NCI-H1694 treated with DMSO at 0.1 percent for 48 hours (cell line): ENCODE measurements around the gene EME1.

ENCODE experiments used
- DNase-seq: peaks from one replicate; lab custom pipeline; 2025; lab: John Stamatoyannopoulos, UW

Gene EME1

GRCh38 chr17:50363217-50364060 lies 9.6 kb upstream of the EME1 start:
- DNase-seq = no peak

DNA sequence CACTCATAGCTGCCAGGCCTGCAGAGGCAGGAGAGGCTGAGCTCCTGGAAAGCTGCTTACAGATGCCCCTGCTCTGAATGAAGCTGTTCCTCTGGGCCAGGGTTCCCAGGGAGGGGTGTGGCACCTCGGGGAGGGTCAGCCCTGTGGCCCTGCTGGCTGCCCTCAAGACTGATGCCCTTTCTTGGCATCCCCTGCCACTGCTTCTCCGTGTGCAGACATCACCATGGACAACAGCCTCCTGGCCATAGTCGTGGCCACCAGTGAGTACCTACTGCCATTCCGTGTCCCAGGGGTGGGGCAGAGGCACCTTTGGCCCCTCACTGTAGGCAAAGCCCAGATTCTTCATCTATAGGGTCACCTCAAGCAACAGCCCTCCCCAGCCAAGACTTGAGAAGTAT lies 9.0 kb upstream of the EME1 start:
- no peak for DNase-seq

- no peak for DNase-seq
Observed at GRCh38 chr17:50364715-50365114, 8.3 kb upstream of the EME1 start.

DNA sequence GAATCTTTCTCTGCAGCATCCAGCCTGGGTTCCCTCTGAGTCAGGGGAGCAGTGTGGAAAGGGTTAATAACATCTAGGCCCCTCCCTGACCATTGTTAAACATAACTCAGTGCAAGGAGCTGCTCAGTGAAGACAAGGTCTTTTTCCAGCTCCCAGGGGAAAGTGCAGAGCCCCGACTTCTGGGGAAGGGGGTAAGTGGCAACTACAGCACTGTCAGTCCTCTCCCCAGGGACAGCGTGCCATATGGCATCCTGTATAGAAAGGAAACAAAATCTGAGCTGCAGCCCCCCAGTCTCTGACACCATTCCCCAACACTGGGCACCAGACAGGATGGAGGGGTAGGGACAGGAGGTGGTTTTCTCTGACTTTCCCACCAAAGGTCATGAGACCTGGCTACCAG lies 7.9 kb upstream of the EME1 start:
- DNase-seq = peak; percentile 17

DNA sequence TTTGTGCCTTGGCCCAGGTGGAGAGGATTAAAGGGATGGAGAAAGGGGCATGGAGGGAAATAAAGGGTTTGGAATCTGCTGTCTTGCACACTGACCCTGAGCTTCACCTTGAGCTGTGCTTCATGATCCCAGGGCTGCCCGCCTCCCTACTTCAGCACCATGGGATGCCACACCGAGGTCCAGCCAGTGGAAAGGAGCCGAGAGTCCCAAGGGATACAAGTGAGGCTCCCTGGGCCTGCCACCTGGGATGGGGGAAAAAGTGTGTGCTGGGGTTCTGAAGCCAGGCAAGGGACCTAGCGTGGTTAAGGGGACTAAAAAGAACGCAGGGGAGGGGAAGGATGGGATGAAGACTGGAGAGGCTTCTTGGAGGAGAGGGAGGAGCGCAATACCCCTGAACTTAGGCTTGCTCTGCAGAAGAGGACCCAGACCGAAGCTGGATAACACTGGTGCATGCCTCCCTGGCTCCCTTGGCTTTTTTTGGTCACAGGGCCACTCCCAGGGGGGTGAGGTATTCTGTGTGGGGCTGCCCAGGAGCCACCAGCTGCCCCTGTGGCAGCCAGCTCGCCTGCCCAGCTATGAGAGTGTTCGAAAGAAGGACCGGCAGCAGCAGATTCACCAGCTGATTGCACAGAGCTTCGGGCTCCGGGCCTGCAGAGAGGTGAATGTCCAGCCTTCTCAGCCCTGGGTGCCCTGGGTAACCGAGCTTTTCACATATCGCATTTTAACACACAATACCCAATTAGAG lies 7.2 kb upstream of the EME1 start:
- no peak for DNase-seq

- no peak for DNase-seq
Observed at GRCh38 chr17:50367401-50367800, 5.6 kb upstream of the EME1 start.

DNA sequence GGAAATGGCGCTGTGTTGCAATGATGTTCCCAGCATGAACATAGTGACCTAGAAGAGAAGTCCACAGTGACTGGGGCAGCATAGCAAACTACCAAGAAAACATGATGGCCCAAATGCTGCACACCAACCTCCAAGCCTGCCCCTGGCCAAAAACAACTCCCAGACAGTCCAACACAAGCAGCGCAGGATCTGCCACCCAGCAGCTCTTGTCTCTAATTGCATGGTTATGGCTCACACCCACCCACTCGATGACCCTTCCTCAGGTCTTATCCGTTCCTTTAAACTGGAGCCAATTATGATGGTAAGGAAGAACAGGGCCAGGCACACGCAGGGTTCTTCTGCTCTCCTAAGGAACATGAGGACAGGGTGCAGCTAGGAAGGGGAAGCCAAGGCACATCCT lies 3.0 kb upstream of the EME1 start:
- no peak for DNase-seq

DNA sequence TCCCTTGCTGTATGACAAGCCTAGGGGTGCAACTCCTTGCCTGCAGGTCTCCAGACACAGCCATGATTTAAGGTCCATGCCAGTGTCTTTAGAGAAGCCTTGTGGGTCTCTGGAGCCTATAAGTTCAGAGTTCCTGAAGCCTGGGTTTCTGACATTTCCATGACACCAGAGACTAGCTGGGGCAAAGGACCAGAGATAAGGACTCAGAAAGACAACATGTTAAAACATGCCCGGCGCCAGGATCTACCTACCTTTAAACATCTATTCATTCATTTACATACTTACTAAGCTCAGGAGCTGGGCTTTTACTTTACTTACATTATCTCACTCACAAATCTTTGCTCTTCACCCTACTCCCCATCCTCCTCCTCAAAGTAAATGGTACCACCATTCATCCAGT lies 1.5 kb upstream of the EME1 start:
- DNase-seq = no peak

DNA sequence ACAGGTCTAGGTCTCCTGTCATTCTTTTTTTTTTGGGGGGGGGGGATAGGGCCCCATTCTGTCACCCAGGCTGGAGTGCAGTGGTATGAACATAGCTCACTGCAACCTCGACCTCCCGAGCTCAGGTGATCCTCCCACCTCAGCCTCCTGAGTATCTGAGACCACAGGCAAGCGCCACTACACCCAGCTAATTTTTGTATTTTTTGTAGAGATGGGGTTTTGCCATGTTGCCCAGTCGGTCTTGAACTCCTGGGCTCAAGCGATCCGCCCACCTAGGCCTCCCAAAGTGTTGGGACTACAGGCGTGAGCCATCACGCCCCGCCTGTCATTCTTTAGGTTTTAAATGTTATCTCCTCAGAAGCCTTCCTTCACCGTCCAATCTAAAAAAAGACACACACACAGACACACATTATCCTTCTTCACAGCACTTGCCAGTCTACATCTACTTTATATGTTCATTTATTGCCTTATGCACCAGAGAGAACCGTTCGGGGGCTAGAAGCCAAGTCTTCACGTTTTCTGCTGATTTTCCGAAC lies 739 bp upstream of the EME1 start:
- no peak for DNase-seq

DNA sequence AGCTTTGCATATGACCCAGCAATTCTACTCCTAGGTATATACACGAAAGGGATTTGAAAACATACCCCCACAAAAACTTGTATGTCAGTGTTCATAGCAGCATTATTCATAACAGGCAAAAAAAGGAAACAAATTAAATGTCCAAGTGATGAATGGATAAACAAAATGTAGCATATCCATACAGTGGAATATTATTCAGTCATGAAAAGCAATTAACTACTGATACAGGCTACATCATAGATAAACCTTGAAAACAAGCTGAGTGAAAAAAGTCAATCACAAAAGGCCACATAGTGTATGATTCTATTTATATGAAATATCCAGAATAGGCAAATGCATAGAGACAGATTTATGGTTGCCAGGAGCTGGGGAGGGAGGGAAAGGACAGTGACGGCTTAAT lies 676 bp downstream of the EME1 start:
- DNase-seq = no peak

DNA sequence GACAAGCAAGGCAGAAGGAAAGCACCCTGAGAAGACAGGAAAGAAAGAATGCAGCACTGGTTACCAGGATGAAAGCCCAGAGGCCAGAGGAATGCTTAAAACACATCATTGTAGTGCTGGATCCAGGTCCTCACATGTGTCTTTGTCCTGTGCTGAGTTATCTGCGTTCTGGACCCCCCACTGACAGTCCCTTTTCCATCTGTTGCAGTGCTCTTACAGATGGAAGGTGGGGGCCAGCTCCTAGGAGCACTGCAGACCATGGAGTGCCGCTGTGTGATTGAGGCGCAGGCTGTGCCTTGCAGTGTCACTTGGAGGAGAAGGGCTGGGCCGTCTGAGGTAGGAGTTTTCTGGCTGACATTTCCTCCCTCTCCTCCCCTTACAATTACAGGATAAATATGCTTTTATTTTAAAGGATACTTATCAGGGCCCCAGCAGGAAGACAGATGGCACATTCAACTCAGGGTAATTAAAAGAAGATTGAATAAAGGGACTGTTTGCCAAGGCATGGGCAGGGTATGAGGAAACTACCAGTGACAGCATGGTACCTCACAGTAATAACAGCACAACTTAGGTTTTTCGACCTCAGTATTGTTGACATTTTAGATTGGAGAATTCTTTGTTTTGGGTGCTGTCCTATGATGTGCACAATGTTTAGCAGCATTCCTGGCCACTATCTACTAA lies 3.0 kb downstream of the EME1 start:
- peak; percentile 82 for DNase-seq

GRCh38 chr17:50379351-50380132 lies 6.5 kb downstream of the EME1 start:
- DNase-seq = no peak

DNA sequence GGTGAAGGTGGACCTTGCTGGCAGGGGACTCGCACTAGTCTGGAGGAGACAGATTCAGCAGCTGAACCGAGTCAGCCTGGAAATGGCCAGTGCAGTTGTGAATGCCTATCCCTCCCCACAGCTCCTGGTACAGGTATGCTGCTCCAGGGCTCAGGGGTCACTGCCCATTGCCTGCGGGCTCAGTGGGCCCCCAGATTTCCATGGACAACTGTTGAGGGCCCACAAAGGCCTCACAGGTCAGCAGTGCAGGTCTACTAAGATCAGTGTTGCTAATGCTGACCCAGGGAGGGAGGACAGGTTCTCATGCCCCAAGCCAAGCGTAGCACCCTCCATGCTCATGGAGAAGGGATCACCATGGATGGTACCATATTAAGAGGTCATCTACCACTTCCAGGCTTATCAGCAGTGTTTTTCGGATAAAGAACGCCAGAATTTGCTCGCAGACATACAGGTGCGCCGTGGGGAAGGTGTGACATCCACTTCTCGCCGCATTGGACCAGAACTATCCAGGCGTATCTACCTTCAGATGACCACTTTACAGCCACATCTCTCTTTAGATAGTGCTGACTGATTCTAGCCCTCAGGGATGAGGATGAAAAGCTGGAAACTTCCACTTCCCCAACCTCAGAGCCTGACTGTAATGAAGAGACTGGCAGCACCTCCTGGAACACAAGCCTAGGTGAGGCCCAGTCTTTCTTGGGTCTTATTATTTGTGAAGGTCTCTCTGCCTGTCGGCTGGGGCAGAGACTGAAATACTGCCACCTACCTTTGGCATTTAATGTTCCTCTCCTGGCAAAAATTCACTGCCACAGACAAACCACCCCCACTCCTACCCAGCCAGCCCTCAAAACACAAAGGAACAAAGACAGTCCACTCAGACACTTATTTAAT lies 7.6 kb downstream of the EME1 start:
- DNase-seq = no peak

DNA sequence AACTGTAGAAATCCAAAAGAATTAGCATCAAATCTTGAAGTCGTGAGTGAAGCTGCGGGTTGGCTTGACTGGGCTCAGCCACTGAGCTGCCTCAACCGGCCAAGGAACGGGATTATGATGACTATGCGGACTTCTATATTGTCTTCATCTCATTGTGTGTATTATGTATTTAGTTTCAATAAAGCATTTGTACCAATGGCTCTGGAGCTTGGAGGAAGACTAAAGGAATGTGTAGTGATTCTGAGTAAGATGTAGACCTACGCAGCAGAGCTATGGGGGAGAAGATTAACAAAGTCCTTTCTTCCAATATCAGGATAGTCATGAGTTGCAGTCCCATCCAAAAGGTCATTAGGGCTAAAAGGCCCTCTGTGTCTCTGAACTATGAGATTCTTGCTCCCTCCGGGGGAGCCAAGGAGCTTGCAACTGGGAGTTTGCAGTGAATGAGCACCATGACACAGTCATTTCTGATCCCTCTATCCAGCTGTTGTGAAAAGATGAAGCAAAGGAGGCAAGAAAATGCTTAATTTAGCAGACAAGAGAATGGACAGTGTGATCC lies 8.3 kb downstream of the EME1 start:
- no peak for DNase-seq

- no peak for DNase-seq
Observed at GRCh38 chr17:50381920-50382319, 8.9 kb downstream of the EME1 start.

GRCh38 chr17:50382931-50383330 lies 9.9 kb downstream of the EME1 start:
- DNase-seq = no peak

DNA sequence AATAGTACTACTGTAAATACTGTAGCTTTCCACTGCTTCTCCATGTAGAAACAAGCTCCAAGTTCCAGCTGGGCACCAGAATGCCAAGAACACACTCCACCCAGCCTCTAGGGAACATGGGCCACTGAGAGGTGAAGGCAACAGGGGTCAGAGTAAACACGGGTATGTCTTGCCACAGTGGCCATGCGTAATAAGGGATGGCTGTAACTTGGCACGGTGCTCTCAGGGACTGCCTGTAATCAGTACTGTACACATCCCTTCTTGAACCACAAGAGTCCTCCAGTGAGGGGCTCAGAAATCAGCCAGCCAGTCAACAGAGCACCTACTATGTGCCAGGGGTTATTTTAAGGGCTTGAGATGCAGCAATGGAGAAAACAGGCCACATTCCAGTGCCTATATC lies 13.5 kb downstream of the EME1 start:
- DNase-seq = no peak

- no peak for DNase-seq
Observed at GRCh38 chr17:50388728-50389127, 15.7 kb downstream of the EME1 start.

DNA sequence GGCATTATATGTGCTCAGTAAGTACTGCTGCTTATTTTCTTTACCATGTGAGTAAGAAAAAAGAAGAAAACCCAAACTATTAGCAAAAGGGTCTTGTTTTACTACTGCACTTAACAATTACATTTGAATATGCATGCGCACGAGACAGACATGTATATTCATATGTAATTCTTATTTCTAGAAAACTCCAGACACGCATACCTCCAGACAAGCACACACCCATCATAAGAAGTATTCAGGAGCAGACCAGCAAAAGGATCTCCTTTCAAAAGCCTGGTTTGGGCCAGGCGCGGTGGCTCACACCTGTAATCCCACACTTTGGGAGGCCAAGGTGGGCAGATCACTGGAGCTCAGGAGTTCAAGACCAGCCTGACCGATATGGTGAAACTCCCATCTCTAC lies 16.5 kb downstream of the EME1 start:
- DNase-seq = no peak

- DNase-seq = no peak
Observed at GRCh38 chr17:50392621-50393020, 19.6 kb downstream of the EME1 start.

DNA sequence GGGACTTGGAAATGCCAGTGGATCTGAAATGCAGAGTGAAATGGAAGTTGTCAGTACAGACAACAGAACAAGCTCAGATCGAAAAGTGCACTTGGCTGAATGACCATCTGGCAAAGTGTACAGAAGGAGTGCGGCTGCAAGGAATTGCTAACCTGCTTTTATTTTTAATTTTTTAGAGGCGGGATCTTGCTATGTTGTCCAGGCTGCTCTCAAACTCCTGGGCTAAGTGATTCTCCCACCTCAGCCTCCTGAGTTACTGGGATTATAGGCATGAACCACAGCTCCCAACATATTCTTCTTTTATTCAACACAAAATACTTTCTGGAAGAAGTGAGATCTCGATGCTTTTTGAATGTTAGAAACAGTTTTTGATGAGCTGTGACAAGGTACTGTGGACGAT lies 20.7 kb downstream of the EME1 start:
- no peak for DNase-seq
